H9 (cell line): ENCODE measurements around the gene RTP3. TPM values are rescaled to one million over a fixed set of nuclear protein-coding genes. Genes with fewer than 3 reads are reported as not detected.

ENCODE experiments used
- DNase-seq: peaks from one replicate; pipeline ENCODE4 v3.0.0-alpha.2; 2017
- H2AFZ ChIP-seq: one replicate; pipeline ENCODE4 v1.6.1; 2013; ENCODE audit warnings: mild to moderate bottlenecking, low read length, control low read depth, moderate library complexity
- H2AK5ac ChIP-seq: 2 replicates; pipeline ENCODE4 v1.6.1; 2013; ENCODE audit warnings: low read length, control low read depth, mixed read lengths; ENCODE audit not compliant: insufficient read length
- H2BK120ac ChIP-seq: one replicate; pipeline ENCODE4 v1.6.1; 2013; ENCODE audit warnings: low read depth, mild to moderate bottlenecking, low read length, control low read depth, inconsistent platforms; ENCODE audit not compliant: poor library complexity, severe bottlenecking
- H2BK12ac ChIP-seq: 2 replicates; pipeline ENCODE4 v1.6.1; 2013; ENCODE audit warnings: low read length, control low read depth, mixed read lengths, low read depth; ENCODE audit not compliant: insufficient read length
- H2BK15ac ChIP-seq: 2 replicates; pipeline ENCODE4 v1.6.1; 2013; ENCODE audit warnings: low read depth, low read length, control low read depth
- H2BK20ac ChIP-seq: one replicate; pipeline ENCODE4 v1.6.1; 2013; ENCODE audit warnings: low read depth, mild to moderate bottlenecking, low read length, control low read depth, inconsistent platforms; ENCODE audit not compliant: poor library complexity, severe bottlenecking
- H2BK5ac ChIP-seq: 2 replicates; pipeline ENCODE4 v1.6.1; 2013; ENCODE audit warnings: low read length, control low read depth, mixed read lengths; ENCODE audit not compliant: insufficient read length
- H3K14ac ChIP-seq: 2 replicates; pipeline ENCODE4 v1.6.1; 2013; ENCODE audit warnings: low read length, control low read depth; ENCODE audit not compliant: insufficient read depth
- H3K18ac ChIP-seq: 2 replicates; pipeline ENCODE4 v1.6.1; 2013; ENCODE audit warnings: low read depth, mild to moderate bottlenecking, mixed read lengths, low read length, control low read depth; ENCODE audit not compliant: insufficient read length
- H3K23ac ChIP-seq: 2 replicates; pipeline ENCODE4 v1.6.1; 2013; ENCODE audit warnings: low read length, control low read depth, mixed read lengths, low read depth; ENCODE audit not compliant: insufficient read length
- H3K23me2 ChIP-seq: 2 replicates; pipeline ENCODE4 v1.6.1; 2013; ENCODE audit warnings: low read depth, mild to moderate bottlenecking, mixed read lengths, low read length, control low read depth; ENCODE audit not compliant: insufficient read length, poor library complexity, severe bottlenecking
- H3K27ac ChIP-seq: 2 replicates; pipeline ENCODE4 v1.5.1; 2013; ENCODE audit warnings: low read length, control low read depth, mixed read lengths, low read depth; ENCODE audit not compliant: insufficient read length
- H3K27me3 ChIP-seq: 2 replicates; pipeline ENCODE4 v1.6.1; 2013; ENCODE audit warnings: low read length, control low read depth, inconsistent platforms; ENCODE audit not compliant: insufficient read depth
- H3K4ac ChIP-seq: 2 replicates; pipeline ENCODE4 v1.6.1; 2013; ENCODE audit warnings: low read depth, mild to moderate bottlenecking, control low read depth, inconsistent platforms, low read length, moderate library complexity
- H3K4me1 ChIP-seq: 2 replicates; pipeline ENCODE4 v1.6.1; 2013; ENCODE audit warnings: low read length, control low read depth, inconsistent platforms; ENCODE audit not compliant: insufficient read depth
- H3K4me2 ChIP-seq: 2 replicates; pipeline ENCODE4 v1.6.1; 2013; ENCODE audit warnings: low read length, control low read depth, mixed read lengths; ENCODE audit not compliant: insufficient read length, insufficient read depth
- H3K56ac ChIP-seq: 2 replicates; pipeline ENCODE4 v1.6.1; 2013; ENCODE audit warnings: low read depth, mild to moderate bottlenecking, mixed read lengths, low read length, control low read depth; ENCODE audit not compliant: insufficient read length
- H3K79me1 ChIP-seq: 2 replicates; pipeline ENCODE4 v1.6.1; 2013; ENCODE audit warnings: low read depth, mild to moderate bottlenecking, moderate library complexity, low read length, control low read depth, inconsistent platforms; ENCODE audit not compliant: insufficient read depth, poor library complexity, severe bottlenecking
- H3K79me2 ChIP-seq: 2 replicates; pipeline ENCODE4 v1.6.1; 2013; ENCODE audit warnings: low read length, control low read depth, inconsistent platforms; ENCODE audit not compliant: insufficient read depth
- H3K9ac ChIP-seq: 2 replicates; pipeline ENCODE4 v1.6.1; 2013; ENCODE audit warnings: low read length, control low read depth, mixed read lengths; ENCODE audit not compliant: insufficient read length; ENCODE audit errors: extremely low read depth
- H3K9me3 ChIP-seq: one replicate; pipeline ENCODE4 v1.6.1; 2013; ENCODE audit warnings: low read depth, low read length, inconsistent platforms; ENCODE audit not compliant: control insufficient read depth
- H3T11ph ChIP-seq: one replicate; pipeline ENCODE4 v1.6.1; 2013; ENCODE audit warnings: mild to moderate bottlenecking, low read length, control low read depth, inconsistent platforms
- H4K20me1 ChIP-seq: one replicate; pipeline ENCODE4 v1.6.1; 2013; ENCODE audit not compliant: control insufficient read depth, insufficient read length, insufficient read depth
- H4K5ac ChIP-seq: 2 replicates; pipeline ENCODE4 v1.6.1; 2013; ENCODE audit warnings: low read depth, mild to moderate bottlenecking, mixed read lengths, low read length, control low read depth; ENCODE audit not compliant: insufficient read length
- H4K8ac ChIP-seq: replicated peaks from 2 replicates; pipeline ENCODE4 v1.6.1; 2013; ENCODE audit warnings: low read length, control low read depth, mixed read lengths, low read depth; ENCODE audit not compliant: insufficient read length
- H4K91ac ChIP-seq: 2 replicates; pipeline ENCODE4 v1.6.1; 2013; ENCODE audit warnings: low read depth, mild to moderate bottlenecking, moderate library complexity, mixed read lengths, low read length, control low read depth; ENCODE audit not compliant: insufficient read length
- H3K27ac Mint-ChIP-seq, 3 experiments: 2 replicates in 2 of 3; 3 replicates in 1 of 3; pipeline ENCODE4 v1.8.0; 2020 to 2021; ENCODE audit warnings: mixed read lengths in 3 of 3, mild to moderate bottlenecking in 1 of 3, moderate library complexity in 1 of 3
- H3K27me3 Mint-ChIP-seq: 2 replicates; pipeline ENCODE4 v1.8.0; 2021; ENCODE audit warnings: low read depth, mild to moderate bottlenecking, moderate library complexity, mixed read lengths
- H3K36me3 Mint-ChIP-seq, 3 experiments: 2 replicates in 2 of 3; 3 replicates in 1 of 3; pipeline ENCODE4 v1.8.0; 2020 to 2021; ENCODE audit warnings: low read depth in 3 of 3, mixed read lengths in 3 of 3; ENCODE audit not compliant: insufficient read depth in 1 of 3
- H3K4me1 Mint-ChIP-seq, 2 experiments: 2 replicates each; pipeline ENCODE4 v1.8.0; 2020; ENCODE audit warnings: mixed read lengths in 2 of 2
- H3K4me3 Mint-ChIP-seq, 2 experiments: 2 replicates in 1 of 2; 3 replicates in 1 of 2; pipeline ENCODE4 v1.8.0; 2020 to 2021; ENCODE audit warnings: mild to moderate bottlenecking in 2 of 2, mixed read lengths in 2 of 2, moderate library complexity in 1 of 2
- H3K9me3 Mint-ChIP-seq, 2 experiments: 2 replicates in 1 of 2; 3 replicates in 1 of 2; pipeline ENCODE4 v1.8.0; 2020; ENCODE audit warnings: mild to moderate bottlenecking in 2 of 2, mixed read lengths in 2 of 2, moderate library complexity in 1 of 2
- CTCF ChIP-seq: fragments of 200-600 bp; sonication (generic); conservative IDR thresholded peaks from 3 replicates; pipeline ENCODE4 v1.8.0; 2021; ENCODE audit warnings: antibody characterized with exemption, mild to moderate bottlenecking
- WGBS: extraction: QIAGEN DNeasy Blood & Tissue Kit; methylation state at CpG from one replicate; pipeline ENCODE4 v1.1.7; 2013; ENCODE audit warnings: missing lambda C conversion rate, low lambda C conversion rate, mixed read lengths; ENCODE audit not compliant: insufficient read length; ENCODE audit errors: extremely low coverage; 5-methylcytosine and 5-hydroxymethylcytosine counted together
- total RNA-seq: library from RNA; stranded (reverse); gene quantifications from 2 replicates; pipeline ENCODE4 v1.2.1, GENCODE V29; 2021

Gene RTP3
- total RNA-seq, 1 experiment from 2014 or later: not detected

- Histone ChIP-seq H3K79me2 (no peaks in the 10 kb centered on the region), H3K79me1 (no peaks in the 10 kb centered on the region), H2BK5ac (no peak overlapping the region), H4K5ac (no peak overlapping the region), H3K9ac (no peak overlapping the region), H2BK15ac (no peak overlapping the region), H3K23me2 (no peaks in the 10 kb centered on the region), H3K9me3 (no peaks in the 10 kb centered on the region), H3K18ac (no peak overlapping the region), H4K8ac (no peak overlapping the region), H3K4ac (no peak overlapping the region), H4K91ac (no peak overlapping the region), H3K27ac (no peak overlapping the region), H2BK20ac (no peak overlapping the region), H2BK12ac (no peak overlapping the region), H3T11ph (no peak overlapping the region), H3K4me1 (no peaks in the 10 kb centered on the region), H2BK120ac (no peak overlapping the region), H3K27me3 (no peaks in the 10 kb centered on the region; the same call in 1 of the 2 replicates), H3K4me2 (no peak overlapping the region), H3K23ac (no peak overlapping the region), H2AFZ (no peak overlapping the region), H3K14ac (no peak overlapping the region; the same call in 1 of the 2 replicates), H2AK5ac (no peak overlapping the region), H4K20me1 (no peaks in the 10 kb centered on the region), H3K56ac (no peak overlapping the region)
- DNase-seq: peak; percentile 15
- Mint-ChIP-seq H3K27me3 (peaks cover 14% of the 10 kb centered on the region), H3K4me1 (peaks cover 0 to 4% of the 10 kb centered on the region in 2 experiments; a peak in 2 of 4 replicates), H3K9me3 (peaks cover 0 to 8% of the 10 kb centered on the region in 2 experiments; a peak in 1 of 5 replicates), H3K36me3 (no peaks in the 10 kb centered on the region), H3K4me3 (no peak overlapping the region), H3K27ac (no peak overlapping the region)
- TF ChIP-seq CTCF: no peak
- WGBS: no CpG with 5 or more reads among the region's 6 CpGs
Measured at GRCh38 chr3:46463120-46463867, 34.5 kb upstream of the RTP3 start.
